ENCODE results near the gene TTL.

TTL gene

DNA sequence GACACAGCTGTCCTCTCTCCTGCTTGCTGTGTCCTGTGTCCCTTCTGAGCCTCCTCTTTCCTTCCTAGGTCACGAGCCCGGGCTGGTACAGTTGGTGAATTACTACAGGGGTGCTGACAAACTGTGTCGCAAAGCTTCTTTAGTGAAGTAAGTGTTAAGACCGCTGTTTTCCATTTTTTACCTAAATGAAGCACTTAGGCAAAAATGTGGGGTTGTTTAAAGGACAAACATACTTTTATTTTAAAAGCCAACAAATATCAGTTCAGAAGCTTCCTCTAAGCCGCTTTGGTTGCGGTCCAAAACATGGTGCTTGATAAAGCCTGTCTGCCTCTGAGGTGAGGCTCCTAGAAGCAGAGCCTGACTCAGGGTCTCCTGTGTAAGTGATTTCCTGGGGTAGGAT lies 3.9 kb downstream of the TTL start:
- H3K36me3 ChIP-seq (ENCODE audit: control insufficient read depth, insufficient read depth, low read length) = peaks cover 2% of the 10 kb centered on the region
- no peak overlapping the region for H3K4me3 ChIP-seq (replicated peaks; ENCODE audit: low read depth, low read length)
- no peaks in the 10 kb centered on the region for H3K27me3 ChIP-seq (replicated peaks; ENCODE audit: control insufficient read depth, insufficient read depth, low read length)
- TF ChIP-seq, protein P1, sequence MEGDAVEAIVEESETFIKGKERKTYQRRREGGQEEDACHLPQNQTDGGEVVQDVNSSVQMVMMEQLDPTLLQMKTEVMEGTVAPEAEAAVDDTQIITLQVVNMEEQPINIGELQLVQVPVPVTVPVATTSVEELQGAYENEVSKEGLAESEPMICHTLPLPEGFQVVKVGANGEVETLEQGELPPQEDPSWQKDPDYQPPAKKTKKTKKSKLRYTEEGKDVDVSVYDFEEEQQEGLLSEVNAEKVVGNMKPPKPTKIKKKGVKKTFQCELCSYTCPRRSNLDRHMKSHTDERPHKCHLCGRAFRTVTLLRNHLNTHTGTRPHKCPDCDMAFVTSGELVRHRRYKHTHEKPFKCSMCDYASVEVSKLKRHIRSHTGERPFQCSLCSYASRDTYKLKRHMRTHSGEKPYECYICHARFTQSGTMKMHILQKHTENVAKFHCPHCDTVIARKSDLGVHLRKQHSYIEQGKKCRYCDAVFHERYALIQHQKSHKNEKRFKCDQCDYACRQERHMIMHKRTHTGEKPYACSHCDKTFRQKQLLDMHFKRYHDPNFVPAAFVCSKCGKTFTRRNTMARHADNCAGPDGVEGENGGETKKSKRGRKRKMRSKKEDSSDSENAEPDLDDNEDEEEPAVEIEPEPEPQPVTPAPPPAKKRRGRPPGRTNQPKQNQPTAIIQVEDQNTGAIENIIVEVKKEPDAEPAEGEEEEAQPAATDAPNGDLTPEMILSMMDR (IDR thresholded peaks at IDR 0.05; ENCODE audit: insufficient read depth, low read length, poor library complexity, severe bottlenecking) = no peak
- no peak for DNase-seq (ENCODE audit: extremely low read depth, insufficient read length)

DNA sequence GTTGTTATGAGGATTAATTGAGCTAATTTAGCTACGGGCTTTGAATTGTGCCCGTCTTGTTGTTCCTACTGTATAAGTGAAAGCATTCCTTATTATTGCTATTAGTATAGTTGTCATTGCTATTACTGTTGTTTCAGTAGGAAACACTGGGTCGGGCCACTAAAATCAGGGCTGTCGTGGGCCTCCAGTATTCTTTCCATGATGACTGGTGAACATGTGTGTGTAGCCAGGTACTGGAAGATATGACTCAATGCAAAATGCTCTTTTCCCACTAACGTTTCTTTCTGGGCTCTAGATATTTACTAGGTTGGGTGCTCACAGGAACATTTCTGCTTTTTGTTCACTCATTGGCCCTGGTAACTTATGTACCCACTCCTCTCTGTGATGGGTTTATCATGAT lies 4.9 kb downstream of the TTL start:
- H3K27me3 ChIP-seq (replicated peaks; ENCODE audit: control insufficient read depth, insufficient read depth, low read length) = no peaks in the 10 kb centered on the region
- H3K36me3 ChIP-seq (ENCODE audit: control insufficient read depth, insufficient read depth, low read length) = peaks cover 2% of the 10 kb centered on the region
- H3K4me3 ChIP-seq (replicated peaks; ENCODE audit: low read depth, low read length) = no peak overlapping the region
- TF ChIP-seq, protein P1 (IDR thresholded peaks at IDR 0.05; ENCODE audit: insufficient read depth, low read length, poor library complexity, severe bottlenecking) = no peak
- no peak for DNase-seq (ENCODE audit: extremely low read depth, insufficient read length)

DNA sequence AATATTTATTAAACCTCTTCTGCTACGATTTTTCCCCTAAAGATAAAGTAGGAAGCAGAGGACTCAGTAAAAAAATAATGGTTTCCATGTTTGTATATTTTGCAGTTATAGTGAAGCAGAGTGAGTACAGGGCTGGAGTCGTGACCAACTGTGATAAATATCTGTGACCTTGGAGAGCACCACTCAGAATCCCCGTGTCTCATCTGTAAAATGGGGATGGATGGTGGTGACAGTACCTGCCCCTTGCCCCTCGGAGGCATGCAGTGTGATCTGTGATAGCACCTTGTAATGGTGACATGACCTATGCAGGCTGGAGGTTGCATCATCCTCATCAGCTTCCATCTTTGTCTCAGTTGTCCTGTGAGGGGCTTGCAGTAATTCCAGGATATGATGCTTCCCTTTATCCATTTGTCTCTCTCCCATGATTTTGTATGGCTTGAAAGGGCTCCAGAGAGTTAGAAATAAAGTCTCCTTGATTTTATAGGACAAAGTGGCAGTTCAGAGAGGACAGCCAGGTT lies 5.5 kb downstream of the TTL start:
- no peak for DNase-seq (ENCODE audit: extremely low read depth, insufficient read length)
- H3K4me3 ChIP-seq (replicated peaks; ENCODE audit: low read depth, low read length) = no peak overlapping the region
- H3K36me3 ChIP-seq (ENCODE audit: control insufficient read depth, insufficient read depth, low read length) = peaks cover 2% of the 10 kb centered on the region
- no peaks in the 10 kb centered on the region for H3K27me3 ChIP-seq (replicated peaks; ENCODE audit: control insufficient read depth, insufficient read depth, low read length)
- TF ChIP-seq, protein P1 (IDR thresholded peaks at IDR 0.05; ENCODE audit: insufficient read depth, low read length, poor library complexity, severe bottlenecking) = no peak

DNA sequence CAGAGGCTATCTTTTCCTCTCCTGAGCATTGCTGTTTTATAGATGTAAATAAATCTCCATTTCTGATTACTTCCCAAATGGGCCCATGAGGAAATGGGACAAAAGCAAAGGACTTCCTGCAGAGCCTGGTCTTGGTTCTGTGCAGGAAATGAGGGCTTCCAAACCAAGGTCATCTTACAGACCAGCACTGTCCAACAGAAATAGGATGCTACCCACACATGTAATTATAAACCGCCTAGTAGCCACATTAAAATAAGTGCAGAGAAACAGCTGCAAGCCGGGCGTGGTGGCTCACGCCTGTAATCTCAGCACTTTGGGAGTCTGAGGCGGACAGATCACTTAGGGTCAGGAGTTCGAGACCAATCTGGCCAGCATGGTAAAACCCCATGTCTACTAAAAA lies 6.2 kb downstream of the TTL start:
- DNase-seq (ENCODE audit: extremely low read depth, insufficient read length) = no peak
- no peak overlapping the region for H3K4me3 ChIP-seq (replicated peaks; ENCODE audit: low read depth, low read length)
- peaks cover 2% of the 10 kb centered on the region for H3K36me3 ChIP-seq (ENCODE audit: control insufficient read depth, insufficient read depth, low read length)
- TF ChIP-seq, protein P1 (IDR thresholded peaks at IDR 0.05; ENCODE audit: insufficient read depth, low read length, poor library complexity, severe bottlenecking) = no peak
- no peaks in the 10 kb centered on the region for H3K27me3 ChIP-seq (replicated peaks; ENCODE audit: control insufficient read depth, insufficient read depth, low read length)

DNA sequence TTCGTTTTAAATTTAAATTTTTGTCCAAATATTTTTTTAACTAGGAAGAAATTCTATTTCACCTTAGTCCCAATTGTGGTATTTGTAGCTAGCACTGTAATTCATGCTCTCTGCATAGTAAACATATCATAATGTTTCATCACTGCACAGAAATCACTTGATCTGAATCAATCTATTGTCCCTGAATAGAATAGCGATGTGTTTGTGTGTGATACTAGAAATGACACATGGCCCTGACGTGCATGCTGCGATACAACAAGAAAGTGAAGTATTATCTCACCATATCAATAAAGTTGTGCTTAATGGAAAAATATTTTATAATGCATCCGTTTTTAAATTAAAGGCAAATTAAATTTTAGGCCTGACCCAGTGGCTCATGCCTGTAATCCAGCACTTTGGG lies 10.0 kb downstream of the TTL start:
- no peaks in the 10 kb centered on the region; the same call in none of the 2 replicates for H3K36me3 ChIP-seq (ENCODE audit: control insufficient read depth, insufficient read depth, low read length)
- H3K4me3 ChIP-seq (replicated peaks; ENCODE audit: low read depth, low read length) = no peak overlapping the region
- TF ChIP-seq, protein P1 (IDR thresholded peaks at IDR 0.05; ENCODE audit: insufficient read depth, low read length, poor library complexity, severe bottlenecking) = no peak
- DNase-seq (ENCODE audit: extremely low read depth, insufficient read length) = no peak
- H3K27me3 ChIP-seq (replicated peaks; ENCODE audit: control insufficient read depth, insufficient read depth, low read length) = no peaks in the 10 kb centered on the region

DNA sequence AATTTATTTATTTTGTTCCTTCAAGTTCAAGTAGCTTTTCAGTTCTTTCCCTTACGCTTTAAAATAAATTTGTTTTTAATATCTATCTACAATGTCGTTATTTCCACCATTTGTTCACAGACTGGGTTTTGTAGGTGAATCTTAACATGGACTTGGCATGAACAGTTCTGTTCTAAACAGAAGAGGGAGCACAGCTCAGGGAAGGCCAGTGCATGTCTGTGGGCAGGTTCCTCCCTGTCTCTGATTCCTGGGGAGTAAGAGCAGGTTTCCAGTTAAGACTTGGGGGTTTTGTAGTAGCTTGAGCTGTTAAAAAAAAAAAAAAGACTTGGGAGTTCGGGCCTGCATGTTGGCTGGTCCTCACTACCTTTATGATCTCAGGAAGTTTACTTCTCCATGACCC lies 11.1 kb downstream of the TTL start:
- TF ChIP-seq, protein P1 (IDR thresholded peaks at IDR 0.05; ENCODE audit: insufficient read depth, low read length, poor library complexity, severe bottlenecking) = no peak
- Histone ChIP-seq H3K27me3 (replicated peaks; ENCODE audit: control insufficient read depth, insufficient read depth, low read length) (no peaks in the 10 kb centered on the region), H3K4me3 (replicated peaks; ENCODE audit: low read depth, low read length) (no peak overlapping the region), H3K36me3 (ENCODE audit: control insufficient read depth, insufficient read depth, low read length) (no peaks in the 10 kb centered on the region; the same call in none of the 2 replicates)
- DNase-seq (ENCODE audit: extremely low read depth, insufficient read length) = no peak

Measured in GM06990 (cell line).